Astrocyte (in vitro differentiated cells and primary cell): Measurements from ENCODE around the gene DIAPH2.

ENCODE experiments used
- CTCF ChIP-seq: IDR thresholded peaks from 2 replicates; pipeline ENCODE4 v1.5.1; 2011; ENCODE audit warnings: low read depth, mild to moderate bottlenecking, inconsistent platforms, low read length, moderate library complexity; ENCODE audit not compliant: insufficient read depth
- EZH2 ChIP-seq: IDR thresholded peaks from 2 replicates; pipeline ENCODE4 v1.6.1; 2012; ENCODE audit warnings: mild to moderate bottlenecking, low read length, inconsistent platforms; ENCODE audit not compliant: insufficient read depth

- TF ChIP-seq CTCF (no peak), EZH2 (no peak)
Observed at GRCh38 chrX:97290199-97290598, 605.6 kb downstream of the DIAPH2 start.
